Activated CD8-positive, alpha-beta memory T cell treated with anti-CD3 and anti-CD28 coated beads, Interleukin-2, amount 50 U/mL, for 4 hours (primary cell): ENCODE data around the gene RNF2.

Experiments used
- DNase-seq: peaks from one replicate; pipeline ENCODE4 v3.0.0-alpha.2; 2020

RNF2 gene

DNA sequence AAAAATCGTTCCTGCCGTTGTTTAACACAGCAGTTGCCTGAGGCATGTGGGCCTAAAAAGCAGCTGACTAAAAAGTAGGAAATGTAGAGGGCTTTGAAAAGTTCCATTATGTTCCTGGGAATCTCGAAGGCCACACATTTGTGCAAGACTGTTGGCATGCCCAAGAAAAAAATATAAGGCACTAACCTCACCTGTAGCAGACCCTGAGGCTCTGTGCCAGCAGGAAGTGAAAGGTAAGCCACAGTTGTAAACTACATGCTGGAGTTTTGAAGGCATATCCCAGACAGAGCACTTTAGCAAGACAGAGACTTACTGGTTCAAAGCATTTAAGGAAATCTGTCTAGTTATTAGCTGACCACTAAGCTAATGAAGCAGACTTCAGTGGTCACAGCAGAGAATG lies 58.7 kb downstream of the RNF2 start:
- DNase-seq: no peak

DNA sequence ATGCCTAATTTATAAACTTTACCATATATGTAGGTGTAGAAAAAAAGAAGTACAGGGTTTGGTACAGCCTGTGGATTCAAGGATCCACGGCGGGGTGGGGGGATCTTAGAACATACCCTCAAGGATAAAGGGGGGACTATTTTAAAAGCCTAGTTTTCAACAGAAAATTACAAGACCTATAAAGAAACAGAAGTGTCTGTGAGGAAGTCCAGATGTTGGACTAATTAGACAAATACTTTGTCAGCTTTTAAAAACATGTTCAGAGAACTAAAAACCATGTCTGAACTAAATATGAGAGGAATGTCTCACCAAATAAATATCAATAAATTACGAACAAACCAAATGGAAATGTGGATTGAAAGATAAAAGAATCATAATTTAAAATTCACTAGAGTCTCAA lies 59.8 kb downstream of the RNF2 start:
- no peak for DNase-seq

GRCh38 chr1:185108321-185108720 lies 63.0 kb downstream of the RNF2 start:
- DNase-seq: no peak

DNA sequence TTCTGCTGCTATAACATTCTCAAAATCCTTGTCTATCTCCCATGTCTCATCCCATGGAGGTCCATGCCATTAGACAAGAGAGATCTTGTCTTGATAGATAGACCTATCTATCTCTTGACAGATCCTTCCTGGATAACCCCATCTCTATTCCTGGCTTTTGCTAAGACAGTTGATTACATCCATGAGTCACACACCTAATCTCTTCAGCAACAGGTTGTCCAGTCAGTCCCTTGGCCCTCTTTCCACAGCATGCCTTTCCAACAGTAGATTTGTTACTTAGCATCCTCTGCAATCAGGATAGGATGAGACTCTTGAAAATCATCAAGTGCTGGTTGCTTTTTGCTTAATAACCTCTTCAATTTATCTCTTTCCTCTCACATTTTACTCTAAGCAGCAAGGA lies 64.8 kb downstream of the RNF2 start:
- no peak for DNase-seq

DNA sequence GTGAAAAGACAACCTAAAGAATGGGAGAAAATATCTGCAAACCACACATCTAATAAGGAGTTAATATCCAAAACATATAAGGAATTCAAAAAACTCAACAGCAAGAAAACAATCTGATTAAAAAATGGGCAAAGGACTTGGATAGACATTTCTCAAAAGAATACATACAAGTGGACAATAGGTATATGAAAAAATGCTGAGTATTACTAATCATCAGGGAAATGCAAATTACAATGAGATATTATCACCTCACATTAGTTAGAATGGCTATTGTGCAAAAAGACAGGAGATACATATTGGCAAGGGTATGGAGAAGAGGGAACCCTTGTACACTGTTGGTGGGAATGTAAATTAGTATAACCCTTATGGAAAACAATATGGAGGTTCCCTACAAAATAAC lies 66.5 kb downstream of the RNF2 start:
- DNase-seq: no peak

DNA sequence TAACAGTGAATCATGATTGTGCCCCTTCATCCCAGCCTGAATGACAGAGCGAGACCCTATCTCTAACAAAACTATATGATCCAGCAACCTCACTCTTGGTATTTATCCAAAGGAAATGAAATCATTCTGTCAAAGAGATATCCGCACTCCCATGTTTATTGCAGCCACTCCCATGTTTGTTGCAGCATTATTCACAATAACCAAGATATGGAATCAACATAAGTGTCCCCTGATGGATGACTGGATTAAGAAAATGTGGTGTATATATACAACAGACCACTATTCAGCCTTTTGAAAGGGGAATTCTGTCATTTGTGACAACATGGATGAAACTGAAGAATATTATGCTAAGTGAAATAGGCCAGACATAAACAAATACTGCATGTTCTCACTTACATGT lies 67.0 kb downstream of the RNF2 start:
- no peak for DNase-seq

DNA sequence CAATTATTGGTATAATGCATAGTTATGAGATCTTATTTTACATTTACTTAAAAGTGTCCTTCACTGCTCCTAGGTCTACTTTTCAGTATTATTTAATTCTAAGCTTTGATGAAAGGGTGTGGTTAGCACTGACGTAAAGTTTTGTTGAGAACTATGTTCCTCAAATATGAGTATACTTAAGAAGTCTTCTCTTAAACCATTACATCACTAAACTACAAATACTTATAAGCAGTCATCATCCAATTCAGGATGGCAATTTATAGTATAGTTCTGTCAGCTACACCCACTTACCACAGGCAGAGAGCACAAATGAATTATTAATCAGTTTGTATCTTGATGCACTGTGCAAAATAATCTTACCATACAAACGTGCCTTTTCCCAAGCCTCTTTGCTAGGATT lies 84.3 kb downstream of the RNF2 start:
- no peak for DNase-seq

DNA sequence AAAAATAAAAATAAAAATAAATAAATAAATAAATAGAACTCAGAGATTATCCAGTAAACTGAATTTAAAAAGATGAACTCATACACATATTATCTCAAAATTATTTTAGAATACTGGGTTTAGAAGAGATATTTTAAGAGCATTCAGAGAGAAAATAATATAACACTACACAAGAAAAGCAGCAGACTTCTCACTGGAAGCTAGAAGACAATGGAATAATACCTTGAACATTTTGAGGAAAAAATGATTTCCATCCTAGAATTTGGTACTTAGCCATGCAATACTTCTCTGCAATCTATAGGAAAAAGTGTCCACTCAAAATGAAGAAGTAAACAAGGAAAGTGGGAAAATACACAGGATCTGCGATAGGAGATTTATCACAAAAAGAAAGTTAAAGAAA lies 87.2 kb downstream of the RNF2 start:
- no peak for DNase-seq

DNA sequence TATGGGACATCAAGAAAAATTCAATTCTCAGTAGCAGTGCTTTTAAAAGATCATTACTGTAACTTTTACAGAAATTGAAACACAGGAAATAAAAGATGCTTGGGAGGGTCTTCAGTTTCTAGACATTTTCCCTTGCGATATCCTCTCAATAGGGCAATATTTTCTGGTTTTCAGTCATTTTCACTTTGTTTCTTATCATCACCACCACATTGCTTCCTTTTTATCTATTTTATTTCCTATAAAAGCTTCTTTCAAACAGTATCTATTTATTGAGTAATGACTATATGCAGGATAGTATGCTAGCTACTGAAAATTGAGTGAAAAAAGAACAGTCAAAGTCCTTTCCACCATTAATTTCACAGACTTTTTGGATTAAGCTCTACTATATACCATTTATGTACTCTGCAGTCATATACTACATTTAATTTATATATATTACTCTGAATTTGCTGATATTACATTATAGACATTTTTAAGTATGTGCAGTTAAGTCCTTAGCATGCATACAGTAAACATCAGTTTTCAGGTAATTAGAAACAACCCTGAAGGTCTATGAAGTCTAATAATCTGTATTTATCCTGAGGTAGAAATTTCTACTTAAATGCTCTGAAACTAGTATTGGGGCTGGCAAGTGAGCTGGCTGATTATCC lies 92.7 kb downstream of the RNF2 start:
- no peak for DNase-seq

DNA sequence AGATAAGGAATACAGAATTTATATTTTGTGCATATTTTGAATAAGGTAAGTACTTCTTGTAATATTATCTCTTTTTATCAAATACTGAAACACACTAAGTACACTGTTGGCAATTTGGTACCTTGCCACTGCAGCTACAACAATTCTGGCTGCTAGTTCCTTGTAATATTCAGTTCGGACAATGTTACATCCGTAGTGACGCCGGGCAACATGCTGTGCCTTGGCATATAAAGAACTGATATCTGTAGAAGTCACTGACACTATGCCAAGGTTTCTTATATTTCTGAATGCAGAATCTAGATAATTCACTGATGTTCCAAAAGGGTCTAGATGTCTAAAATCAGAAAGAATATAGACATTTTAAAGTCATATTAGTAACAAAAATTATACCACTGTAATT lies 93.9 kb downstream of the RNF2 start:
- no peak for DNase-seq

- no peak for DNase-seq
These were observed 98.9 kb downstream of the RNF2 start for GRCh38 chr1:185144233-185144632.

DNA sequence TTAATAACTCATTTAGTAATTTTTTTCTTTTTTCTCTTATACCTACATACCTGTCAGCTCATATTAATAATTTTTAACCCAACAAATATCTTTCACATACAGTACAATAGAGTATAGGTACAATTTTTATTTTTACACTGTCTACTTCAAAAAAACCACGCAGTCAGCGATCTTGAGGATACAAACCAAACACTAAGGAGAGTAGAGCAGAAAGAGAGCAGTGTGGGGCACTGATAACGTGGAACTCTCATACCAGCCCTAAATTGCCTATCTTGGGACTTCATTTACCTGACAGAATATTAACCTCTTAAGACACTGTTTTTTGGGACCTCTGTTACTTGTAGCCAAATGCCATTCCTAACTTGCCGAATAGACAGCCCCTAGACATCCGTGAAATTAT lies 105.9 kb downstream of the RNF2 start:
- DNase-seq: no peak
